Neural crest cell (in vitro differentiated cells): ENCODE data around the gene DVL1. TPM values are rescaled to one million over a fixed set of nuclear protein-coding genes. Genes with fewer than 3 reads are reported as not detected.

Source experiments
- DNase-seq: peaks from one replicate; pipeline ENCODE4 v3.0.0; 2021; ENCODE audit warnings: low read depth, mixed read lengths, low spot score
- H3K27ac Mint-ChIP-seq: one replicate; pipeline ENCODE4 v1.8.0; 2021; ENCODE audit warnings: mild to moderate bottlenecking, mixed read lengths; ENCODE audit not compliant: unreplicated experiment
- H3K27me3 Mint-ChIP-seq: 2 replicates; pipeline ENCODE4 v1.8.0; 2021; ENCODE audit warnings: low read depth, mild to moderate bottlenecking, mixed read lengths
- H3K36me3 Mint-ChIP-seq: 2 replicates; pipeline ENCODE4 v1.8.0; 2021; ENCODE audit warnings: low read depth, mild to moderate bottlenecking, mixed read lengths
- H3K4me1 Mint-ChIP-seq: 2 replicates; pipeline ENCODE4 v1.8.0; 2021; ENCODE audit warnings: mixed read lengths
- H3K4me3 Mint-ChIP-seq: one replicate; pipeline ENCODE4 v1.8.0; 2021; ENCODE audit warnings: mild to moderate bottlenecking, mixed read lengths
- H3K9me3 Mint-ChIP-seq: 2 replicates; pipeline ENCODE4 v1.8.0; 2021; ENCODE audit warnings: mixed read lengths
- CTCF ChIP-seq: fragments of 200-600 bp; sonication (generic); conservative IDR thresholded peaks from 2 replicates; pipeline ENCODE4 v1.5.0; 2021; ENCODE audit warnings: antibody characterized with exemption, mild to moderate bottlenecking
- total RNA-seq: library from RNA; stranded (reverse); gene quantifications from 2 replicates; pipeline ENCODE4 v1.2.1, GENCODE V29; 2021

DVL1 gene
- total RNA-seq, 1 donor from 2014 or later, result 63.4 TPM

- Mint-ChIP-seq H3K9me3 (no peaks in the 10 kb centered on the region), H3K4me1 (peaks cover 20% of the 10 kb centered on the region), H3K4me3 (peak overlapping the region; percentile 85), H3K36me3 (no peaks in the 10 kb centered on the region), H3K27ac (no peak overlapping the region), H3K27me3 (peaks cover 18% of the 10 kb centered on the region)
- no peak for DNase-seq
- no peak for TF ChIP-seq CTCF
Measured at GRCh38 chr1:1348420-1349255, 580 bp downstream of the DVL1 start.

- Mint-ChIP-seq H3K4me3 (peak overlapping the region; percentile 85), H3K27ac (no peak overlapping the region)
Measured at GRCh38 chr1:1347663-1348419, 1.4 kb downstream of the DVL1 start.

GRCh38 chr1:1347026-1347595 lies 2.1 kb downstream of the DVL1 start:
- no peak for DNase-seq
- no peak overlapping the region for H3K27ac Mint-ChIP-seq
- no peak for TF ChIP-seq CTCF

More at GRCh38 chr1:1347663-1348419, 1.4 kb downstream of the DVL1 start:
- no peaks in the 10 kb centered on the region for H3K9me3 Mint-ChIP-seq
- H3K4me1 Mint-ChIP-seq, result peaks cover 20% of the 10 kb centered on the region
- H3K27me3 Mint-ChIP-seq, result peaks cover 10% of the 10 kb centered on the region
- no peak for DNase-seq
- H3K36me3 Mint-ChIP-seq, result no peaks in the 10 kb centered on the region
- TF ChIP-seq CTCF, result no peak

GRCh38 chr1:1346501-1346890 lies 2.7 kb downstream of the DVL1 start:
- Mint-ChIP-seq H3K9me3 (no peaks in the 10 kb centered on the region), H3K36me3 (no peaks in the 10 kb centered on the region), H3K27ac (no peak overlapping the region), H3K4me1 (peaks cover 13% of the 10 kb centered on the region), H3K4me3 (peak overlapping the region; percentile 85), H3K27me3 (no peaks in the 10 kb centered on the region)
- DNase-seq, result no peak
- TF ChIP-seq CTCF, result no peak

More at GRCh38 chr1:1347026-1347595, 2.1 kb downstream of the DVL1 start:
- Mint-ChIP-seq H3K27me3 (peaks cover 3% of the 10 kb centered on the region), H3K36me3 (no peaks in the 10 kb centered on the region), H3K4me3 (peak overlapping the region; percentile 85), H3K4me1 (peaks cover 14% of the 10 kb centered on the region), H3K9me3 (no peaks in the 10 kb centered on the region)

GRCh38 chr1:1345860-1346500 lies 3.2 kb downstream of the DVL1 start:
- Mint-ChIP-seq H3K36me3 (peaks cover 4% of the 10 kb centered on the region), H3K9me3 (no peaks in the 10 kb centered on the region), H3K27me3 (no peaks in the 10 kb centered on the region), H3K4me1 (peaks cover 13% of the 10 kb centered on the region), H3K27ac (no peak overlapping the region), H3K4me3 (peak overlapping the region; percentile 38)
- no peak for TF ChIP-seq CTCF
- no peak for DNase-seq
